HepG2 (cell line): ENCODE results near the gene ENO2.

Source experiments
- EZH2 ChIP-seq: conservative IDR thresholded peaks from 2 replicates; pipeline ENCODE4 v1.6.1; 2012; ENCODE audit warnings: mild to moderate bottlenecking, low read depth, low read length, moderate library complexity
- GATA4 ChIP-seq: sonication (generic); IDR thresholded peaks from 2 replicates; pipeline ENCODE4 v1.6.1; 2016; ENCODE audit warnings: antibody characterized with exemption, low read depth, borderline replicate concordance
- HIC2 ChIP-seq: sonication (generic); formaldehyde crosslinking; IDR thresholded peaks from 2 replicates; pipeline ENCODE4 v1.9.0; 2022; ENCODE audit warnings: low read depth, missing genetic modification reagents
- MTA1 ChIP-seq: sonication (generic); formaldehyde crosslinking; IDR thresholded peaks from 2 replicates; pipeline ENCODE4 v1.4.0; 2020; ENCODE audit warnings: missing genetic modification reagents, mild to moderate bottlenecking, borderline replicate concordance
- REST ChIP-seq, 2 experiments: IDR thresholded peaks; 2 replicates each; pipeline ENCODE4 v1.6.1; 2011 to 2012; ENCODE audit warnings: low read length in 2 of 2, borderline replicate concordance in 1 of 2, low read depth in 1 of 2, mild to moderate bottlenecking in 1 of 2, moderate library complexity in 1 of 2
- STAG1 ChIP-seq: sonication (generic); formaldehyde crosslinking; IDR thresholded peaks from 2 replicates; pipeline ENCODE4 v1.4.0; 2020; ENCODE audit warnings: missing genetic modification reagents
- SUZ12 ChIP-seq: fragments of 150-350 bp; IDR thresholded peaks from 2 replicates; pipeline ENCODE4 v1.6.1; 2014; ENCODE audit warnings: low read depth, low read length
- YY1 ChIP-seq: IDR thresholded peaks from 2 replicates; pipeline ENCODE4 v1.6.1; 2011; ENCODE audit warnings: low read length, low read depth, moderate library complexity, mild to moderate bottlenecking; ENCODE audit not compliant: insufficient read depth, insufficient replicate concordance
- ZNF549 ChIP-seq: sonication (generic); formaldehyde crosslinking; IDR thresholded peaks from 2 replicates; pipeline ENCODE4 v1.5.0; 2020; ENCODE audit warnings: missing genetic modification reagents
- ZNF605 ChIP-seq: sonication (generic); formaldehyde crosslinking; IDR thresholded peaks from 2 replicates; pipeline ENCODE4 v1.8.0; 2022; ENCODE audit warnings: mild to moderate bottlenecking, missing genetic modification reagents
- TF ChIP-seq, protein P1 (sequence below): sonication (generic); formaldehyde crosslinking; IDR thresholded peaks from 2 replicates; pipeline ENCODE4 v1.8.0; 2022; ENCODE audit warnings: mild to moderate bottlenecking, missing genetic modification reagents
- TF ChIP-seq, protein P2 (sequence below): sonication (generic); formaldehyde crosslinking; IDR thresholded peaks from 2 replicates; pipeline ENCODE4 v1.5.0; 2020; ENCODE audit warnings: mild to moderate bottlenecking, missing genetic modification reagents, moderate library complexity

GRCh38 chr12:6866920-6867412, 47.4 kb upstream of the ENO2 start:
- TF ChIP-seq EZH2: no peak
- TF ChIP-seq ZNF605 (CRISPR knock-in tag): no peak
- TF ChIP-seq SUZ12: no peak
- no peak for TF ChIP-seq REST (IDR thresholded peaks at IDR 0.05; ENCODE audit: borderline replicate concordance in 1 of 2, low read depth in 1 of 2, low read length in 2 of 2)
- TF ChIP-seq, protein P1, sequence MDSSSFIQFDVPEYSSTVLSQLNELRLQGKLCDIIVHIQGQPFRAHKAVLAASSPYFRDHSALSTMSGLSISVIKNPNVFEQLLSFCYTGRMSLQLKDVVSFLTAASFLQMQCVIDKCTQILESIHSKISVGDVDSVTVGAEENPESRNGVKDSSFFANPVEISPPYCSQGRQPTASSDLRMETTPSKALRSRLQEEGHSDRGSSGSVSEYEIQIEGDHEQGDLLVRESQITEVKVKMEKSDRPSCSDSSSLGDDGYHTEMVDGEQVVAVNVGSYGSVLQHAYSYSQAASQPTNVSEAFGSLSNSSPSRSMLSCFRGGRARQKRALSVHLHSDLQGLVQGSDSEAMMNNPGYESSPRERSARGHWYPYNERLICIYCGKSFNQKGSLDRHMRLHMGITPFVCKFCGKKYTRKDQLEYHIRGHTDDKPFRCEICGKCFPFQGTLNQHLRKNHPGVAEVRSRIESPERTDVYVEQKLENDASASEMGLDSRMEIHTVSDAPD (CRISPR knock-in tag): no peak
- no peak; the same call in 1 of the 2 replicates for TF ChIP-seq HIC2 (CRISPR knock-in tag)
- TF ChIP-seq GATA4: no peak
- TF ChIP-seq ZNF549 (CRISPR knock-in tag): no peak
- TF ChIP-seq STAG1 (CRISPR knock-in tag): no peak
- TF ChIP-seq YY1: no peak
- TF ChIP-seq MTA1 (CRISPR knock-in tag): no peak
- TF ChIP-seq, protein P2, sequence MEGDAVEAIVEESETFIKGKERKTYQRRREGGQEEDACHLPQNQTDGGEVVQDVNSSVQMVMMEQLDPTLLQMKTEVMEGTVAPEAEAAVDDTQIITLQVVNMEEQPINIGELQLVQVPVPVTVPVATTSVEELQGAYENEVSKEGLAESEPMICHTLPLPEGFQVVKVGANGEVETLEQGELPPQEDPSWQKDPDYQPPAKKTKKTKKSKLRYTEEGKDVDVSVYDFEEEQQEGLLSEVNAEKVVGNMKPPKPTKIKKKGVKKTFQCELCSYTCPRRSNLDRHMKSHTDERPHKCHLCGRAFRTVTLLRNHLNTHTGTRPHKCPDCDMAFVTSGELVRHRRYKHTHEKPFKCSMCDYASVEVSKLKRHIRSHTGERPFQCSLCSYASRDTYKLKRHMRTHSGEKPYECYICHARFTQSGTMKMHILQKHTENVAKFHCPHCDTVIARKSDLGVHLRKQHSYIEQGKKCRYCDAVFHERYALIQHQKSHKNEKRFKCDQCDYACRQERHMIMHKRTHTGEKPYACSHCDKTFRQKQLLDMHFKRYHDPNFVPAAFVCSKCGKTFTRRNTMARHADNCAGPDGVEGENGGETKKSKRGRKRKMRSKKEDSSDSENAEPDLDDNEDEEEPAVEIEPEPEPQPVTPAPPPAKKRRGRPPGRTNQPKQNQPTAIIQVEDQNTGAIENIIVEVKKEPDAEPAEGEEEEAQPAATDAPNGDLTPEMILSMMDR: no peak
